ENCODE results near the gene CEBPG. TPM values are rescaled to one million over a fixed set of nuclear protein-coding genes. Genes with fewer than 3 reads are reported as not detected.

CEBPG gene
- total and polyA plus RNA-seq, 12 donors: 10.4 to 22.2 (median 14.3) TPM

GRCh38 chr19:33424181-33424580 is 50.7 kb downstream of the CEBPG start:
- Histone ChIP-seq H3K4me3 (no peak overlapping the region), H3K36me3 (no peaks in the 10 kb centered on the region), H3K27me3 (no peaks in the 10 kb centered on the region), H3K4me1 (no peaks in the 10 kb centered on the region), H3K9me3 (no peaks in the 10 kb centered on the region), H3K27ac (no peak overlapping the region)
- DNase-seq (no peak), ATAC-seq (no peak)
- intact Hi-C loops (cut with DNase I): no loop called here
- TF ChIP-seq CTCF (IDR thresholded peaks at IDR 0.05): no peak
- 89 to 95% methylated on average over 8 of the region's 8 CpGs for WGBS, 2 donors

- TF ChIP-seq CTCF (IDR thresholded peaks at IDR 0.05): no peak
- ATAC-seq: no peak
- Histone ChIP-seq H3K27me3 (no peaks in the 10 kb centered on the region), H3K4me3 (no peak overlapping the region), H3K9me3 (no peaks in the 10 kb centered on the region), H3K4me1 (no peaks in the 10 kb centered on the region), H3K36me3 (no peaks in the 10 kb centered on the region), H3K27ac (no peak overlapping the region)
- intact Hi-C loops (cut with DNase I): no loop called here
- WGBS, 2 donors: 76 to 80% methylated on average over 24 of the region's 24 CpGs
- DNase-seq: no peak
These were observed 53.3 kb downstream of the CEBPG start for GRCh38 chr19:33426621-33427361.

DNA sequence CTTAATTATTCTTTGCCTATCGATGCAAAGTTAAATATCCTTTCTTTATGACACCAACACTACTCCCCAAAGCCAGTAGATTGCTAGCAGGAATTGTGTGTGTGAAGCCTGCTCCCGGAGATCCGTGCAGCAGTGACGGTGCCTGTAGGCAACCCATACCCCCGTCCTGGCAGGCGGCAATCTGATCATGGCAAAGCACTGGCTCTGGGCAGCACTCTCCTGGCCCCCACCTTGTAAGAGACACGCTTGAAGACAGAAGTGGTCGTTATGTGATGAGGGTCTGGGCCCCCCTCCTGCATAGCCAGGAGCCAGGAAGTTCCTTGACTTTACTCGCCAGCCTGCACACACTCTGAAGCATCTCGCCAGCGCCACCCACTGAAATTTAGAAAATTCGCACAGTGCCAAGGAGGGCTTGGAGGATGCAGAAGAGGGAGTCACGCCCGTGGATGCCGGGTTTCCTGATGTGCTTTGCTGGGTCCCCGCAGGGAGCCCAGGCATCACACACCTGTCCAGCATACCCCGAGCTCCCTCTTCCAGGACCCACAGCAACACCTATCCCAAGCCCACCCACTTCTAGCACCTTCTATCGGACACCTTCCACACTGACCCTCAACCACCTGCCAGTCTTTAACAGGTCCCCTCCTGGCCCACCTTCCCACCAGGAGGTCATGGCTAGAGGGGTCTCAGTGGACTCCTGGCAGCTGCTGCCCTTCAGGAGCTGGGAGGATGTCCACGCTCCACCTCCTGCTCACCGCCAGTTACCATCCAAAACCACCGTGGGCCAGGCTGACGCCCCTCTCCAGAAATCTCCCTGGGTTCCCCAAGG is 54.5 kb downstream of the CEBPG start:
- no peak for TF ChIP-seq CTCF (IDR thresholded peaks at IDR 0.05)
- no peaks in the 10 kb centered on the region for H3K4me1 ChIP-seq
- intact Hi-C loops (cut with DNase I): no loop called here
- WGBS, 2 donors: 92% methylated on average over 22 of the region's 22 CpGs
- H3K4me3 ChIP-seq: no peak overlapping the region
- no peaks in the 10 kb centered on the region for H3K27me3 ChIP-seq
- H3K36me3 ChIP-seq: no peaks in the 10 kb centered on the region
- H3K27ac ChIP-seq: no peak overlapping the region
- no peaks in the 10 kb centered on the region for H3K9me3 ChIP-seq
- ATAC-seq (no peak), DNase-seq (no peak)

GRCh38 chr19:33428627-33429125 is 55.2 kb downstream of the CEBPG start:
- no peak for ATAC-seq

More at GRCh38 chr19:33428627-33429125, 55.2 kb downstream of the CEBPG start:
- 93 to 95% methylated on average over 5 of the region's 5 CpGs for WGBS, 2 donors
- DNase-seq: no peak
- Histone ChIP-seq H3K9me3 (no peaks in the 10 kb centered on the region), H3K4me3 (no peak overlapping the region), H3K27me3 (no peaks in the 10 kb centered on the region), H3K27ac (no peak overlapping the region), H3K36me3 (no peaks in the 10 kb centered on the region), H3K4me1 (no peaks in the 10 kb centered on the region)
- intact Hi-C loops (cut with DNase I): no loop called here
- TF ChIP-seq CTCF (IDR thresholded peaks at IDR 0.05): no peak
